Bronchial smooth muscle cell (primary cell): Measurements from ENCODE around the gene ZNF764. TPM values are rescaled to one million over a fixed set of nuclear protein-coding genes. Genes with fewer than 3 reads are reported as not detected.

Experiments used
- total RNA-seq: library from RNA; depleted of rRNA; stranded (reverse); fragments of >200 nt; gene quantifications from 2 replicates; pipeline ENCODE4 v1.2.1, GENCODE V29; 2014

Gene ZNF764
- 2.0 and 2.3 TPM in 2 replicates for total RNA-seq

GRCh38 chr16:30557957-30558788 lies at the start of gene ZNF764:
Gene ZNF764, minus strand, starts transcription at chr16:30558374. Its CDS starts 192 bp downstream, at chr16:30558182.

DNA sequence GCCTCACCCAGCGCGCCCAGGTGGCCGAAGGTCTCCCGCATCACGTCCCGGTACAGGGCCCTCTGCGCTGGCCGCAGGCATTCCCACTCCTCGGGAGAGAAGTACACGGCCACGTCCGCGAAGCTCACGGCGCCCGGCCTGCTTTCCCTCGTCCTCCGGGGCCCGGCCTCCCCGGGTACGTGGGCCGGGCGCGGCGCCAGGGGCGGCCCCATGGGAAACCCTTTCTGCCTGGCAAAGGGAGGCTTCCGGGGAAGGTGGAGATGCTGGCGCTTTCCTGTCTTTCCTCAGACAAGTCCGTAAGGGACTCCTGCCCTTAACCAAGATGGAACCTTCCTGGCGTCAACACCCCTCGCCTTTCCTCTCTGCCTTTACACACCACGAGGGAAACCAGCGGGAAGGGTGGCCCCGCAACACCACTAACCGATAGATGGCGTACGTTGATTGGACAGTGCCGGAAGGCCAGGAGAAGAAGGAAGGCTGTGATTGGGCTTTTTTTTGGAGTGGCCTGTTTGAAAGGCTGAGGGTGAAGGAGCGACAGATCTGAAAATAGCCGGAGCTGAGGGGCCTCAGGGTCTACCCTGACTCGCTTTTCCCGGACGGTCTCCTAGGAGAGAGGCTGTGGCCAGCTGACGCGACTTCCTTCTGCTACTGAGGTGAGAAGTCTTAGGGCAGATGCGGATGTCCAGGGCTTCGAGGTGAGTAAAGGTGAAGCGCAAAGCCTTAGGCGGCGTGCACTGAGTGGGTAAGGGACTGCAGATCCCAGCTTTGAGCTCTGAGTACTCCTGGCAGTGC lies 27.4 kb upstream of the ZNF764 start, which contains the start of gene ZNF785:
Gene ZNF785 (minus strand): TSS at position 298 of the 792 bp plus-strand sequence. CDS start 86 bp downstream, at position 212.

GRCh38 chr16:30571445-30572322 lies 13.5 kb upstream of the ZNF764 start, which contains the start of gene ZNF688:
Gene ZNF688, minus strand, starts transcription at chr16:30571714. Its CDS starts 85 bp downstream, at chr16:30571629.

DNA sequence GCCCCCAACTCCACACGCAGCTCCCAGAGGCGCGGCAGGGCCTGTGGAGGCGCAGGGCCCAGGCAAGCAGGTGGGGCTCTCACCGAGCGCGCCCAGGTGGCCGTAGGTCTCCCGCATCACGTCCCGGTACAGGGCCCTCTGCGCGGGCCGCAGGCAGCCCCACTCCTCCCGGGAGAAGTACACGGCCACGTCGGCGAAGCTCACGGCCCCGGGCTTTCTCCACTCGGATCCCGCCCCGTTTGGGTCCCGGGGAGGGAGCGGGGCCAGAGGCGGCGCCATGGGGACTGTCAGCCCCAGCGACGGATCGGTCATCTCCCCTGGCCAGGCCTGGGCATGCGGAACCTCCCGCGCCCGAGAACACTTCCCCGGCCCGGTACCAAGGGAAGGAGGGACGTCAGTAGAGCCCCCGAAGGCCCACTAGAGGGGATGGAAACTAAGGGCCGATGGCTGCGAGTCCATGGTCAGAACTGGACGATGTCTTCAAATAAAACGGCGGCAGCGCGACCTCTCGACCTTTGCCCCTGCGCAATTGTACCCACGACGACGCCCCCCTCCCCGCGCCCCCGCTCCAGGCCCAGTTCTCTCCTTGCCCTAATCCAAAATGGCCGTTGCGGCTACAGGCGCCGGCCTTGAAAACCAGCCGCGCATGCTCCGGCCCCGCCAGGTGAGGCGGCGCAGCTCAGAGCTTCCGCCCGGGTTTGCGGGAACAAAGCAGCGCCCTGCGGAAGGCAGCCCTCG lies 23.6 kb downstream of the ZNF764 start, which contains the start of gene ZNF747:
Gene ZNF747 (minus strand): TSS at position 491 of the 738 bp plus-strand sequence. CDS start 179 bp downstream, at position 312.

GRCh38 chr16:30526137-30526822 lies 31.9 kb downstream of the ZNF764 start, which contains the start of gene ZNF768:
Gene ZNF768, minus strand, starts transcription at chr16:30526566. Its CDS starts 153 bp downstream, at chr16:30526413.

Other genes with a start within 250 kb of the ZNF764 start
- 31.2 and 40.7 TPM in 2 replicates for gene CD2BP2, start 203.1 kb downstream of the ZNF764 start, total RNA-seq
- gene TBC1D10B, start 187.9 kb downstream of the ZNF764 start, total RNA-seq = 21.3 and 25.2 TPM in 2 replicates
- 0.95 TPM in 1 of 2 replicates, not detected in the other for gene MYL11, start 183.6 kb downstream of the ZNF764 start, total RNA-seq
- gene SEPTIN1, start 175.8 kb downstream of the ZNF764 start, total RNA-seq = under 0.01 and 0.26 TPM in 2 replicates
- 3.1 and 4.4 TPM in 2 replicates for gene ZNF48, start 163.0 kb downstream of the ZNF764 start, total RNA-seq
- 9.6 and 13.6 TPM in 2 replicates for gene ZNF771, start 150.8 kb downstream of the ZNF764 start, total RNA-seq
- 6.0 and 12.0 TPM in 2 replicates for gene DCTPP1, start 128.3 kb downstream of the ZNF764 start, total RNA-seq
- 11.8 and 14.5 TPM in 2 replicates for gene SEPHS2, start 112.5 kb downstream of the ZNF764 start, total RNA-seq
- gene ITGAL, start 85.6 kb downstream of the ZNF764 start, total RNA-seq = not detected in 2 replicates
- gene ZNF768, start 31.8 kb downstream of the ZNF764 start, total RNA-seq = 12.3 and 15.3 TPM in 2 replicates
- gene ZNF747, start 23.5 kb downstream of the ZNF764 start, total RNA-seq = 4.2 and 6.3 TPM in 2 replicates
- gene ZNF688, start 13.3 kb upstream of the ZNF764 start, total RNA-seq = 5.8 and 13.6 TPM in 2 replicates
- 6.8 and 7.1 TPM in 2 replicates for gene ZNF785, start 27.3 kb upstream of the ZNF764 start, total RNA-seq
- 2.5 and 2.7 TPM in 2 replicates for gene ZNF689, start 52.0 kb upstream of the ZNF764 start, total RNA-seq
- gene PRR14, start 92.6 kb upstream of the ZNF764 start, total RNA-seq = 3.3 and 3.8 TPM in 2 replicates
- 10.2 and 12.5 TPM in 2 replicates for gene FBRS, start 100.1 kb upstream of the ZNF764 start, total RNA-seq
- gene SRCAP, start 140.8 kb upstream of the ZNF764 start, total RNA-seq = 13.7 and 16.5 TPM in 2 replicates
- 12.7 and 14.3 TPM in 2 replicates for gene PHKG2, start 190.1 kb upstream of the ZNF764 start, total RNA-seq
- gene CFAP119, start 203.7 kb upstream of the ZNF764 start, total RNA-seq = 0.69 and 1.6 TPM in 2 replicates
- 54.0 and 56.0 TPM in 2 replicates for gene RNF40, start 203.9 kb upstream of the ZNF764 start, total RNA-seq
- 6.2 and 6.3 TPM in 2 replicates for gene ZNF629, start 228.8 kb upstream of the ZNF764 start, total RNA-seq